Osteoblast (primary cell): ENCODE measurements around the gene OSGIN1. TPM values are rescaled to one million over a fixed set of nuclear protein-coding genes. Genes with fewer than 3 reads are reported as not detected.

Experiments used
- DNase-seq: peaks from one replicate; pipeline ENCODE4 v3.0.0; 2011; ENCODE audit warnings: low spot score, mixed read lengths; ENCODE audit not compliant: insufficient read length; ENCODE audit errors: missing footprints
- H2AFZ ChIP-seq: 2 replicates; pipeline ENCODE4 v1.6.0; 2011; ENCODE audit warnings: mild to moderate bottlenecking, low read length
- H3K27ac ChIP-seq: 2 replicates; pipeline ENCODE4 v1.5.1; 2011; ENCODE audit warnings: mild to moderate bottlenecking, low read depth, low read length, moderate library complexity
- H3K27me3 ChIP-seq: 2 replicates; pipeline ENCODE4 v1.6.0; 2012; ENCODE audit warnings: mild to moderate bottlenecking, control low read depth, inconsistent platforms, low read length, moderate library complexity; ENCODE audit not compliant: insufficient read depth
- H3K36me3 ChIP-seq: 2 replicates; pipeline ENCODE4 v1.5.1; 2011; ENCODE audit warnings: mild to moderate bottlenecking, low read length, control low read depth, moderate library complexity; ENCODE audit not compliant: insufficient read depth
- H3K4me1 ChIP-seq: 2 replicates; pipeline ENCODE4 v1.5.1; 2011; ENCODE audit warnings: mild to moderate bottlenecking, low read length, control low read depth, moderate library complexity; ENCODE audit not compliant: insufficient read depth
- H3K4me2 ChIP-seq: 2 replicates; pipeline ENCODE4 v1.6.0; 2011; ENCODE audit warnings: mild to moderate bottlenecking, low read length; ENCODE audit not compliant: insufficient read depth
- H3K4me3 ChIP-seq: fragments of 200-600 bp; sonication (generic); 3 replicates; pipeline ENCODE4 v1.5.1; 2012; ENCODE audit warnings: mild to moderate bottlenecking, low read length, inconsistent platforms; ENCODE audit not compliant: insufficient read depth
- H3K79me2 ChIP-seq: 2 replicates; pipeline ENCODE4 v1.6.0; 2012; ENCODE audit warnings: mild to moderate bottlenecking, low read length, control low read depth, inconsistent platforms; ENCODE audit not compliant: insufficient read depth
- H3K9me3 ChIP-seq: 2 replicates; pipeline ENCODE4 v1.5.1; 2011; ENCODE audit warnings: low read depth, low read length, control low read depth
- H4K20me1 ChIP-seq: 2 replicates; pipeline ENCODE4 v1.6.0; 2012; ENCODE audit warnings: mild to moderate bottlenecking, low read length, control low read depth; ENCODE audit not compliant: insufficient read depth
- total RNA-seq: library from RNA; depleted of rRNA; stranded (reverse); fragments of >200 nt; gene quantifications from 2 replicates; pipeline ENCODE4 v1.2.3, GENCODE V29; 2012
- TF ChIP-seq, protein P1 (sequence below): IDR thresholded peaks from 2 replicates; pipeline ENCODE4 v1.5.1; 2011; ENCODE audit warnings: mild to moderate bottlenecking, low read depth, low read length, moderate library complexity; ENCODE audit errors: extremely low read depth

The OSGIN1 gene
- total RNA-seq, 1 donor = 3.6 TPM

GRCh38 chr16:83977056-83977815 is 24.2 kb downstream of the OSGIN1 start:
- Histone ChIP-seq H3K4me2 (no peak overlapping the region), H2AFZ (no peak overlapping the region), H3K79me2 (no peaks in the 10 kb centered on the region), H3K36me3 (no peaks in the 10 kb centered on the region), H3K27ac (no peak overlapping the region), H3K4me3 (no peak overlapping the region), H4K20me1 (no peaks in the 10 kb centered on the region), H3K4me1 (no peaks in the 10 kb centered on the region), H3K9me3 (no peaks in the 10 kb centered on the region), H3K27me3 (peaks cover 3% of the 10 kb centered on the region)
- TF ChIP-seq, protein P1, sequence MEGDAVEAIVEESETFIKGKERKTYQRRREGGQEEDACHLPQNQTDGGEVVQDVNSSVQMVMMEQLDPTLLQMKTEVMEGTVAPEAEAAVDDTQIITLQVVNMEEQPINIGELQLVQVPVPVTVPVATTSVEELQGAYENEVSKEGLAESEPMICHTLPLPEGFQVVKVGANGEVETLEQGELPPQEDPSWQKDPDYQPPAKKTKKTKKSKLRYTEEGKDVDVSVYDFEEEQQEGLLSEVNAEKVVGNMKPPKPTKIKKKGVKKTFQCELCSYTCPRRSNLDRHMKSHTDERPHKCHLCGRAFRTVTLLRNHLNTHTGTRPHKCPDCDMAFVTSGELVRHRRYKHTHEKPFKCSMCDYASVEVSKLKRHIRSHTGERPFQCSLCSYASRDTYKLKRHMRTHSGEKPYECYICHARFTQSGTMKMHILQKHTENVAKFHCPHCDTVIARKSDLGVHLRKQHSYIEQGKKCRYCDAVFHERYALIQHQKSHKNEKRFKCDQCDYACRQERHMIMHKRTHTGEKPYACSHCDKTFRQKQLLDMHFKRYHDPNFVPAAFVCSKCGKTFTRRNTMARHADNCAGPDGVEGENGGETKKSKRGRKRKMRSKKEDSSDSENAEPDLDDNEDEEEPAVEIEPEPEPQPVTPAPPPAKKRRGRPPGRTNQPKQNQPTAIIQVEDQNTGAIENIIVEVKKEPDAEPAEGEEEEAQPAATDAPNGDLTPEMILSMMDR = no peak
- no peak for DNase-seq

GRCh38 chr16:83978401-83978904 is 25.4 kb downstream of the OSGIN1 start:
- H2AFZ ChIP-seq = no peak overlapping the region
- no peaks in the 10 kb centered on the region for H4K20me1 ChIP-seq
- H3K4me1 ChIP-seq = no peaks in the 10 kb centered on the region
- no peak overlapping the region for H3K4me3 ChIP-seq
- H3K9me3 ChIP-seq = no peaks in the 10 kb centered on the region
- no peak overlapping the region for H3K27ac ChIP-seq
- H3K36me3 ChIP-seq = no peaks in the 10 kb centered on the region
- no peak overlapping the region for H3K4me2 ChIP-seq
- peaks cover 3% of the 10 kb centered on the region for H3K27me3 ChIP-seq
- no peak for DNase-seq
- H3K79me2 ChIP-seq = no peaks in the 10 kb centered on the region
- TF ChIP-seq, protein P1 = no peak

DNA sequence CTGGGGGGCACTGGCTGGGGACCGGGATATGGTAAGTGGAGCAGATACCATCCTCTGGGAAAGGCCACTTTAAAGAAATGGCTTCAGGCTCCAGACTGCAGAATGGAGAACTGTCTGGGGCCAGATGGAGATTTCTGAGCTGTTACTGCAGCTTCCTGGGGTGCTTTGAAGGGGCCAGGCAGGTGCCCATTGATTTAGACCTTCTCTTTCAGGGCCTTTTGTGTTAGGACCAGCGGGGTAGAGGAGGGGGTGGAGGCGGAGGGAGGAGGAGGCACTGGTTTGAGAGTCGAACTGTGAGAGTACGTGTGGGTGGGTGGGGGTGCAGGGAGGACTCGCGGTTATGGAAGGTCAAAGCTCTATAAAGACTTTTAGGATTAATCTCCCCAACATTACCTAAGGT is 26.4 kb downstream of the OSGIN1 start:
- Histone ChIP-seq H3K9me3 (no peaks in the 10 kb centered on the region), H3K27ac (no peak overlapping the region), H3K27me3 (peaks cover 3% of the 10 kb centered on the region), H4K20me1 (no peaks in the 10 kb centered on the region), H3K36me3 (no peaks in the 10 kb centered on the region), H3K4me2 (no peak overlapping the region), H3K4me3 (no peak overlapping the region), H2AFZ (no peak overlapping the region), H3K4me1 (no peaks in the 10 kb centered on the region), H3K79me2 (no peaks in the 10 kb centered on the region)
- TF ChIP-seq, protein P1 = no peak
- DNase-seq = no peak

DNA sequence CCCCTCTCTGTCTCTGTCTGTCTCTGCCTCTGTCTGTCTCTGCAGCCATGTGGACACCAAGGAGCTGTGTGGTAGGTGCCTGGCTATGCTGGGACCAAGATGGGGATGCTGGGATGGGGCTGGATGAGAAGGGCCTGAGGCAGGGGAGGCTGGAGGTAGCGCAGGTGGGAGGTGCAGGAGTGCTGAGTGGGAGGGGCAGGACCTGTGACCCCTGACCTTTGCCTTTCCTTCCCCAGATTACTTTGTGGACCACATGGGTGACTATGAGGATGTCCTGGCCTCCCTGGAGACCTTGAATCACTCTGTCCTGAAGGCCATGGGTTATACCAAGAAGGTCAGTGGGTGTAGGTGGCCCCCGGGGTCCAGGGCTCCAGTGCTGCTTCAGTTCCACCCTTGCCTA is 27.8 kb downstream of the OSGIN1 start:
- H3K4me3 ChIP-seq = no peak overlapping the region
- peaks cover 3% of the 10 kb centered on the region for H3K27me3 ChIP-seq
- no peaks in the 10 kb centered on the region for H3K9me3 ChIP-seq
- no peak for DNase-seq
- no peak overlapping the region for H3K27ac ChIP-seq
- H3K4me1 ChIP-seq = no peaks in the 10 kb centered on the region
- H3K4me2 ChIP-seq = no peak overlapping the region
- no peaks in the 10 kb centered on the region for H4K20me1 ChIP-seq
- H2AFZ ChIP-seq = no peak overlapping the region
- no peaks in the 10 kb centered on the region for H3K79me2 ChIP-seq
- H3K36me3 ChIP-seq = no peaks in the 10 kb centered on the region
- TF ChIP-seq, protein P1 = no peak
